ENCODE results near the gene CCT8L2. TPM values are rescaled to one million over a fixed set of nuclear protein-coding genes. Genes with fewer than 3 reads are reported as not detected.
"Not testable (repeated sequence)": the region's sequence is repeated elsewhere in the genome, so short reads cannot be mapped to it uniquely, and the experiment has no call there.

CCT8L2 gene, protein sequence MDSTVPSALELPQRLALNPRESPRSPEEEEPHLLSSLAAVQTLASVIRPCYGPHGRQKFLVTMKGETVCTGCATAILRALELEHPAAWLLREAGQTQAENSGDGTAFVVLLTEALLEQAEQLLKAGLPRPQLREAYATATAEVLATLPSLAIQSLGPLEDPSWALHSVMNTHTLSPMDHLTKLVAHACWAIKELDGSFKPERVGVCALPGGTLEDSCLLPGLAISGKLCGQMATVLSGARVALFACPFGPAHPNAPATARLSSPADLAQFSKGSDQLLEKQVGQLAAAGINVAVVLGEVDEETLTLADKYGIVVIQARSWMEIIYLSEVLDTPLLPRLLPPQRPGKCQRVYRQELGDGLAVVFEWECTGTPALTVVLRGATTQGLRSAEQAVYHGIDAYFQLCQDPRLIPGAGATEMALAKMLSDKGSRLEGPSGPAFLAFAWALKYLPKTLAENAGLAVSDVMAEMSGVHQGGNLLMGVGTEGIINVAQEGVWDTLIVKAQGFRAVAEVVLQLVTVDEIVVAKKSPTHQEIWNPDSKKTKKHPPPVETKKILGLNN
- not detected for polyA plus RNA-seq (2013, experiment 1 of 2; ENCODE audit: insufficient read length)
- polyA plus RNA-seq (2013, experiment 2 of 2; ENCODE audit: insufficient read length): not detected

DNA sequence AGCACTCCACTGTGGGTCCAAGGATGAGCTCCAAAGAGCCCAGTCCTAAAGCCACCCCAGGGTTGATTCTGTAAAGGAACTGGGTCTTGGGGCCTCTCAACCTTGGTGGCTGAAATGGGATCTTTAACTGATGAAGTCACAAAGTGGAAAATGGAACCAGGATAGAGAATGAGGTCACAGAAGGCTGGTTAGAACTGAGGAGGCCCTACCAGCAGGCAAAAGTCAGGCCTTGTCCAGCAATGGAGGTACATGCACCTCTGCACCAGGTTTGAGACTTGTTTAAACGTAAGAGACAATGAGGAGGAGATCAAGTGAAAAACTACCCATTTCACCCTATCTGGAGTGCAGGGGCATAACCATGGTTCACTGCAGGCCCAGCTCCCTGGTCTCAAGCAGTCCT, at the start of gene CCT8L2:
Gene CCT8L2 (minus strand): TSS at position 101 of the 400 bp plus-strand sequence. CDS start 260 bp downstream, outside the sequence.
- not testable (repeated sequence) for DNase-seq

DNA sequence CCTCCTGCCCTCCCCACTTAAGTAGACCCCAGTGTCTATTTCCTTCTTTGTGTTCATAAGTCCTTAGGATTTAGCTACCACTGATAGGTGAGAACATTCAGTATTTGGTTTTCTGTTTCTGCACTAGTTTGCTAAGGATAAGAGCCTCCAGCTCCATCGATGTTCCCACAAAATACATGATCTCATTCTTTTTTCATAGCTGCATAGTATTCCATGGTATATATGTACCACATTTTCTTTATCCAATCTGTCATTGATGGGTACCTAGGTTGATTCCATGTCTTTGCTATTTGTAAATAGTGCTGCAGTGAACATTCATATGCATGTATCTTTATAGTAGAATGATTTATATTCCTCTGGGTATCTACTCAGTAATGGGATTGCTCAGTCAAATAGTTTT, 42.8 kb upstream of the CCT8L2 start:
- DNase-seq: not testable (repeated sequence)

DNA sequence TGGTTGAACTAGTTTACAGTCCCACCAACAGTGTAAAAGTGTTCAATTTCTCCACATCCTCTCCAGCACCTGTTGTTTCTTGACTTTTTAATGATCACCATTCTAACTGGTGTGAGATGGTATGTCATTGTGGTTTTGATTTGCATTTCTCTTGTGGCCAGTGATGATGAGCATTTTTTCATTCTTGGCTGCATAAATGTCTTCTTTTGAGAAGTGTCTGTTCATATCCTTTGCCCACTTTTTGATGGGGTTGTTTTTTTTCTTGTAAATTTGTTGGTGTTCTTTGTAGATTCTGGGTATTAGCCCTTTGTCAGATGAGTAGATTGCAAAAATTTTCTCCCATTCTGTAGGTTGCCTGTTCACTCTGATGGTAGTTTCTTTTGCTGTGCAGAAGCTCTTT, 41.5 kb upstream of the CCT8L2 start:
- DNase-seq: not testable (repeated sequence)

DNA sequence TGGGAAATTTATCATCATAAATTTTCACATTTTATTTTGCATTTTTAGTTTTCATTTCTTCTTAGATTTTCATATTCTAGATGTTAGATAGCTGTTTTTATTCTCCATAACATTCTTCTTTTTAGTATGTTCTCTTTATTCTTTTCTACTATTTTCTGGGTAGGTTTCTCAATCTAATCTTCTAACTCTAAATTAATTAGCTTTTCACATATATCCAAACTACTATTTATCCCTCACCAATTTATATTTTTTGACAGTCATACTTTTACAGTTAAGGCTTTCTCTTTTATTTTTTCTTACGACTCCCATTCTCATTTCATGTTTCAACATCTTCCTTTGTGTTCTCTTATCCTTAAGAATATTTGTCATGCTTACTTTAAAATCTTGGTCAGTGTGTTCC, 35.9 kb upstream of the CCT8L2 start:
- DNase-seq: not testable (repeated sequence)

DNA sequence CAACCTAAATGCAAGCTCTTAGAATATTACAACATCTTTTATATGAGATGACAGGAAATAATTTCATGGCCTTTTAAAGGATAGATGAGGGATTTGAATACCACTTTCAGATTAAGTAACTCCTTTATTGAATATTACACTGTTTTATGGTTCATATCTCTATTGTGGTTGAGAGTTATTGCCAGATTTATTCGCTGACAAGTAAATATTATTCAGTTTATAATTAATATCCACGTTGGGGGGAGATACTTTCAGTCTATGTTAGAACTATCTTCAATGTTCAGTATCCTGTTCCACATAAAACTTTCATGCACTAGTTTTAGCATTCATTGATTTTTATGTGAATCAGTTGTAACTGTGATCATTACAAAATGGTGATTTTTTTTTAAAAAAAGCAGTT, 32.4 kb upstream of the CCT8L2 start:
- DNase-seq: not testable (repeated sequence)

DNA sequence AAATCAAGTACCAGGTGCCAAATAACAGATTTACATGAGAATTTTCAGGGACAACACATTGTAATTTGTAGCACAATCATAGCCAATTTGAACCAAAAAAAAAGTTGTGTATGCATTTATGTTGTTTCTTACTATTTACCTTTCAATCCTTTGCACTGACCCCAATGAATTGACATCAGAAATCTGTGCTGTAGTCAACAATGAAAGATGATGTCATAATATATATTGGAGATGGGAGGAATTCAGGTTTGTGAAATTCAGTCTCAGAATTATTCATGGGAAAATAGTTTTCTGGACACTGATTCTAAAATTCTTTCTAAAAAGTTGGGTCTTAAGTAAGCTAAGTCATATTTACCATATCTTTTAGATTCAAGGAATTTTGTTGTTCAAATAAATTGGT, 31.0 kb upstream of the CCT8L2 start:
- DNase-seq: not testable (repeated sequence)

DNA sequence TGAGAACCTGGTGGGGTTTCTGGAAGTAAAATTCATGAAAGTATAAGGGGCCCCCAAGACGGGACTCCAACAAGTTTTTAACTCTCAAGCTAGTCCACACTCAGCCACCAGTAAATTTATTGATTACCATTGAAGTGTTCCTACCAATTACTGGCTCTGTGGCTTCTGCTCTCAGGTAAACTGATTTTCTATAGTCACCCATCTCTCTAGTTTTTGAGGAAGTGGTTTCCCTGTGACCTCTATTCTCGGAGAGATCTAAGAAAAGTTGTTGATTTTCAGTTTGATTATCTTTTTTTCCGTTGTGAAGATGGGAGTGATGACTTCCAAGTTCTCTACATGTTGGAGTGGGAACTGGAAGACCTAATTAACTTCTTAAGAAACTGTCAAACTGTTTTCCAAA, 24.9 kb upstream of the CCT8L2 start:
- DNase-seq: not testable (repeated sequence)

DNA sequence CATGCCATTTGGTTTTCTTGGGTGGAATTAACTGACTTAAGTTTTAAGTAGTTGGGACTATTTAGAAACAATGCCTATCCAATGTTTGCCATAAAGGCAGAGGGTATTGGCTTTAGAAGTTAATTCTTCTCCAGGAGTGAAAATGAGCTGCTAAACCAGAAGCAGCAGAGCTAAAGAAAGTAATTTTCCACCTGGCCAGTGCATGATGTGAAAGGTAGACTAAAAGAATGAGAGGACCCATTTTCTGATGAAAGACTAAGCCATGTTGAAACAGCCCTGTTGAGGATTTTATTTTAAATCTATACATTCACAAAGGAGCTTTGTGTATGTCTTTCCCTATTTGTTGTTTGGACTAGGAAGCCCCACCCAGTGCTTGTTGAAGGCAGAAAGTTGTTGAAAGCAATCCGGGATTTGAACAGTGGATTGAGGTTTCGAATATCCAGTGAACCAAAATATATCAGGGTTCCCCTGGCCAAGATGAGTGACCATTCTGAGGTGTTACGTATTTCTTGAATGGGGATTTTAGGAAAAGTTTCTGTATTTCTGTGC, 23.9 kb upstream of the CCT8L2 start:
- DNase-seq: not testable (repeated sequence)

DNA sequence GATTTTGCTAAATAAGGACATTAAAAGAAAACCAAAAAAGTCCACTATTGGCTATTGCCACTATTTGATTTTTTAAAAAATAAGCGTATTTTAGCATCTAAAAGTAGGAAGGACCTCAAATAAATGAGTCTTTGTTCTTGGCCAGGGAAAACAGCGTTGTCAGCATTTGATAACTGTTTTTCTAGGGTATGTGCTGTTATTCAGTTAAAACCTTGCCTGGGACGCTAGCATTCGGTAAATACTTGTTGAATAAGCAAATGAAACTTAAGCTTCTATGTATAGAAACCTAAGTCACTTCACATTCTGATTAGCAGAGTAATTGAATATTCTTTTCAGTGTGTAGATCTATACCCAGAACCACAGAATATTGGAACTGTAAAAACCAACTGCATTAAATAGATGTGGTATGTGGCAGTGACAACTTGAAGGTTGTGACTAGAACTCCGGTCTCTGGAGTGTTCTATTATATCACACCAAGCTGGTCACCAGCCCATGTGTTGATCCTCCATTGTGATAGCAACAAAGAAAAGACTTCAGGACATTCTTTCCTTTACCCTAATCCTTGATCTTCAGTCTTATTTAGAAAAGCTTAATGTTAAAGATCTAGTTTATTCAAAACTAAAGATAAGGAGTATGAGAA, 23.1 kb upstream of the CCT8L2 start:
- not testable (repeated sequence) for DNase-seq

DNA sequence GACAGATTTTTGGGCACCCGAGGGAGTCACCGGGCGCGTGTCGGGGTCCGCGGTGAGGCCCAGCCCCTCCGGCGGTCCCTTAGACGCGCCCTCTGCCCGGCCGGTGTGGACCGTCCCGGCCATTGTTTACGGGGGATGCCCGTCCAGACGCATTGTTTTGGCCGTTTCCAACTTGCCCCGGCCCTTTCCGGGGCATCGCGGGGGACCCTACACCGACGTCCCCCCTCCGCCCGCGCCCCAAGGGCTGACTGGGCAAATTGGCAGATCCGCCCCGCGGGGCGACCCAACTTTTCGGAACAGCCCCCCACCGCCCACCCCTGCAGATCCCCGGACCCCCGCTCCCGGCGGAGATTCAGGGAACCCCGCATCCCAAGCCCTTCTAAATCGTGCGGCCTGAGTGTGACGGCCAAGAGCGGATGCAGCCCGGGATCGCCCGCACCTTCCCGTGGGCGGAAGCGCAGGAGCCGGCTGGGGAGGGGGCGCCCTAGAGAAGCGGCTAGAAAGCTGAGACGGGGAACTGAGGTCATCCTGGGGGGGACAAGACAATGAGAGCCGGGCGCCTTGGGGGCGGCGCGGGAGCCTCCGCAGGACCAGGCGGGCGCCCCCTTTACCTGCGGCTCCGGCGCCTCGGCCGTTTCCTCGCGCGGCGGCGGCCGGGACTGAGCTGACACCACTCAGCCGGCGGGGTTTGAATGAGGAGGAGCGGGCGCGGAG, 17.1 kb upstream of the CCT8L2 start:
- no peak for DNase-seq

DNA sequence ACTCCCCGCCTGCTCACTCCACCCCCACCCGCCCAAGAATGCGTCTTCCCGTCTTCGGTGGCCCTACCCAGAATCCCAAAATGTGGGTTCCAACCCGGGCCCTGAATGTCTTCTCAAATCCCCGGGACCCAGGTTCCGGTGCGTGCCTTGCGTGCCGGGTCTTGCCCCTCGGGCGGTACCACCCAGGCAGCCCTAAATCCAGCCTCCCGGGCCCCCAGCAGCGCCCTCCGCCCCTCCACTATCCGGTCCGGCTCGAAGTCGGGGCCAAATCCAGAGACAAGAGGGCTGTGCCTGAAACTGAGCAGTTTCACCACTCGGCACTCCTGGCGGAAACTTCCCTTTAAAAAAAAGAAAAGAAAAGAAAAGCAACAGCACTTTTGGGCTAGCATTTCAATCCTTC, 16.3 kb upstream of the CCT8L2 start:
- no peak for DNase-seq

DNA sequence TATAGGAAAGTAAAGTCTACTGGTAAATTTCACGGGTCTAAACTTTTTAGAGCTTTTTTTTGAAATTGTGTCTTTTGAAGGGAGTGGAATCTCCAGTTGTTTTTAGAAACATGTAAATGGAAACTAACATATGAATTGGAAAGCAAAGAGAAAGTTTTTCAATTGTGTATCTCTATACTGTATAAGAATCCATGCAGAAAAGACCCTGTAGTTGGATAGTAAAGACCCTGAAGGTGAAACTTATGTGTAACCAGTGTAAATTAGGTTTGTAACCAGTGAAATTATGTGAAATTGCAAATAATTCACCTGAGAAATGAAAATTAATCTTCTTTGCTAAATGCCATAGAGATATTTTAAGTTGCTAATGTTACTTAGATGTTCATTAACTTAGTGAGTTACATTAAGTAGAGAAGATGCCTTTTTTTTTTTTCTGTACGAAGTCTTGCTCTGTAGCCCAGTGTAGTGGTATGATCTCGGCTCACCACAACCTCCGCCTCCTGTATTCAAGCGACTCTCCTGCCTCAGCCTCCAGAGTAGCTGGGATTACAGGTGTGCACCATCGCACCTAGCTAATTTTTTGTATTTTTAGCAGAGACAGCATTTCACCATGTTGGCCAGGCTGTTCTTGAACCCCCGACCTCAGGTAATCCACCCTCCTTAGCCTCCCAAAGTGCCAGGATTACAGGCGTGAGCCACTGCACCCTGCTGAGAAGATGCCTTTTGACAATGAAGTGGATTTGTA, 11.8 kb upstream of the CCT8L2 start:
- DNase-seq: not testable (repeated sequence)

DNA sequence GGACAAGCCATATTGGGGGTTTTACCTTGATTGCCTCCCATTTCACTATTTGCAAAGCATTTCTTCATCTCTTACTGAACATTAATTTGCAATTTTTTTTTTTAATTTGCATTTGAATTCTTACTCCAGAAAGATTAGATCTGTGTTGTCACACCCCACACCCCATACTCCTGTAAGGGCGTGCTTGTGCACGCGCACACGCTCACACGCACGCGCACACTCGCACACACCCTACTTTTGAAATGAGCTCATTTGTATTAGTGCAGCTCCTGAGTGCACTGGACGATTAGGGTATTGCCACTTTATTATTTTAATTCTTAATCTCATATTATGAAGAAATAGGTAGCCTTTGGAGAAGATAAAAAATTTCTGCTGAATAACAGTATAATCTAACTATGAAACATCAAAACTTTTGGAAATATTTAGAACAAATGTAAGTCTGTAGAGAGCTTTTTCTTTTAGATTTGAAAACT, 11.2 kb upstream of the CCT8L2 start:
- DNase-seq: not testable (repeated sequence)

DNA sequence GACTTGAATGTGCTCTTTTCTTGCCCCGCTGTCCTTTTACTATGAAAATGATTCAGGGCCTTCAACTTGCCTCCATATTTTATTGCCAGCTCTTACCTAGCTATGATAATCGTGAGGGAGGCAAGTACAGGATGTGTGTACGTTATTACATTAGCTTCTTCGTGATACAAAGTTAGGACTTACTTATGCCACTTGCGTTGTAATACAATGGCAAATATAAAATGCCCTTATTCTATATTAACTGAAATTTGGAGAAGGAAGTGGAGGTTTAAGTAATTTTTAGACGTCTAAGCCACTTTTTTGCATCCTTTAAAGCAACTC, 10.8 kb upstream of the CCT8L2 start:
- no peak for DNase-seq

DNA sequence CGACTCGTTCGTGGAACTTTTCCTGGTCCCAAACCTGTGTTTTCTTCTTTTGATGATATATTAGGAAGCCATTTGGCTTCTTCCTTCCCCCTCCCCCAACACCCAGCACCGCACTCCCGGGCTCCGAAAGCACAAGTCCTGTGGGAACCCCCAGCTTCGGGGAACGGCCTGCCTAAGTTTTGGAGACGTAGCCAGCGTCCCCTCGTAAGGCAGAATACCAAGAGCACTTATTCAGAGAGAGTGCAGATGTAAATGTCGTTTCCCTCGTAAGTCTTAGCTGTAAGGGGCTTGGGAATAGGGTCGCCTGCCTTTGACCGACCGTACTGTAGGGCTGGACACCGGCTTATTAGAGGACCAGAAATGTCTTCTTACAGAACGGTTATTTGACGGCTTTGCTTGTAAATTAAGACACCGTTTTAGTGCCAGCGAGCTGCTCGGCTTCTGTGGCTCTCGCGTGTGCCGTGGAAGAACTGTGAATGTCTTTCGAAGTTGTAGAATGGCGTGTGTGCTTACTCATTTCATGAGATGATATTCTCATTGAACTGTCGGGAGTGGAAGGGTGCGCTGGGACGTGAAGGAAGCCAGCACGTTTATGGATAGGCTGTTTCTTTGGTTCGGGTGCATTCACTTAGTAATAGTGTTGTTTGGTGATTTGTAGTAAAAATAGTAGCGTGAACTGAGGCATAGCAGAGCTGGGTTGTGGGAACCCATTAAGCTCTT, 10.3 kb upstream of the CCT8L2 start:
- DNase-seq: not testable (repeated sequence)

DNA sequence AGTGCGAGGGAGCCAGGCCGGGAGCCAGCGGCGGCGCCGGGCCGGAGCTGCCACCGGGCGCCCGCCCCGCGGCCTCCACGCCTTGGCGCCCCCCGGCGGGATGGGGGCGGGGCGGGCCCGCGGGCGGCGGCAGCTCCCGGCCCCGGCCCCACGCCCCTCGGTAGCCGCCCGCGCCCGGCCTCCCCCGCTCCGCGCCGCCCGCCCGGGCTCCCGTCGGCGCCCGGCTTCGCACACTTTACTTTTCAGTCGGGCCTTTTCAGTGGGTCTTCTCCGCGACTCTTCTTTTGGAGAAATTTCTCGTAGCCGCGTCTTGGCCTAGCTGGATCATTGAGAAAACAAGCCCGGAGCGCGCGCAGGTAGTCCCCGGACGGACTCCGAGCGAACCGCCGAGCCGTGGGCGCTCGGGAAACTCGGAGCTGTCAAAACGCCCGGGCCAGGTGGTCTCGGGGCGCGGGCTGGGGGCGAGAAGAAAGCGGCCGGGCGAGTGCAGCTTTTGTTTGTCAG, 9.7 kb upstream of the CCT8L2 start:
- DNase-seq: not testable (repeated sequence)

DNA sequence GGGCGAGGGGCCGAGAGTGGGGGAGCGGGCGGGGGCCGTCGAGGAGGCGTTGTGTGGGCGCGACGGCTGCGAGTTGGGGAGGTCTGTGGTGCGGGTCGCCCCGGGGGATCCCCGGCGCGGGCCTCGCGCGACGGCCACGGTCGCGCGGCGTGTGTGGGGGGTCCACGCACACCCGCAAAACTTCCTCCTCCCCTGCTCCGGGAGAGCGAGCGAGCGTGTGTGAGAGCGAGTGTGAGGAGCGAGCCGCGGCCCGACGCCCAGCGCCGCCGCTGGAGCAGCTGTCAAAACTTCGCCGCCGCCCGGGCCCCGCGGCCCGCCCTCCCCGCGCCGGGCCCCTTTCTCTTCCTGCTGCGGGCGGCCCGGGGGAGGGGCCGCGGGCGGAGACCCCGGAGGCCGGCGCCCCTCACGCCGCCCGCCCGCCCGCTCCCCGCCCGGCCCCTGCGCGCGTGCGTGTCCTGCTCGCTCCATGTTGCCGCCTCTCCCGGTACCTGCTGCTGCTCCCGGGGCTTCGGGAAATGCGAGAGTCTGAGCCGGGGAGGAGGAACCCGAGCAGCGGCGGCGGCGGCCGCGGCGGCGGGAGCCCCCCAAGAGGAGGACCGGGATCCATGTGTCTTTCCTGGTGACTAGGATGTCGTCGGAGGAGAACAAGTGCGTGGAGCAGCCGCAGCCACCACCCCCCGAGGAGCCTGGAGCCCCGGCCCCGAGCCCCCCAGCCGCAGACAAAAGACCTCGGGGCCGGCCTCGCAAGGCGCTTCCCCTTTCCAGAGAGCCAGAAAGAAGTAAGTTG, 9.0 kb upstream of the CCT8L2 start:
- no peak for DNase-seq

DNA sequence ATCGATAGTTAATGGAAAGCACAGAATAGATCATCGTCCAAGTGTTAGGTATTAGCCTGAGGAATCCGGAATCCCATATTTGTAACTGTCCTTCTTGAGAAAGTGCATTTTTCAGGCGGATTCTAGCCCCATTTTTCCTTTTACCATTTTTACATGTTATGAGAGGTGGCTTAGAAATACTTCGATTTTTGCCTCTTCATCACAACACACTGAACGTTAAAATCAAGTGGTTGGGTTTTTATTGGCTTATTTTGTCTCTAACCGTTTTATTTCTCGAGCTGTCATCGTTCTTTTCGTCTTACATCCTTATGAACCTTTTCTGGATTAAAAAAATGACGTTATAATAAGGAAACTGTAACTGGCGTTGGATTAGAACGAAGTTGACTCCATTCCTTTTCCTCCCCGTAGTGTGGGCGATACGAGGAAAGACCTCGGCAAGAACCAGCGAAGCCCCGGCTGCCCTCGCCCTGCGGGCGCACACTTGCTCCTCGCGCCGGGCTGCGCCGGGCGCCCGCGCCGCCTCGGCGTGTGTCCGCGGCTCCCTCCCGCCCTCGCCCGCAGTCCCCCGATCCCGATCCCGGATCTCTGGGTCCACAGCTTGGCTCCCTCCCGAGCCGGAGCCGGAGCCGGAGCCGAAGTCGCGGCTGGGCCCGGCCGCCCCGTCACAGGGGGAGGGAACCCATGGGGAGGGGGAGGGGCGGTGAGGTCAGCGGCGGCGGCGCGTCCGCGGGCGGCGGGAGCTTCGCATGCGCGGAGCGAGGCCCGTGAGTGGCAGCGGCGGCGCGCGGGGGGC, 8.2 kb upstream of the CCT8L2 start:
- not testable (repeated sequence) for DNase-seq

DNA sequence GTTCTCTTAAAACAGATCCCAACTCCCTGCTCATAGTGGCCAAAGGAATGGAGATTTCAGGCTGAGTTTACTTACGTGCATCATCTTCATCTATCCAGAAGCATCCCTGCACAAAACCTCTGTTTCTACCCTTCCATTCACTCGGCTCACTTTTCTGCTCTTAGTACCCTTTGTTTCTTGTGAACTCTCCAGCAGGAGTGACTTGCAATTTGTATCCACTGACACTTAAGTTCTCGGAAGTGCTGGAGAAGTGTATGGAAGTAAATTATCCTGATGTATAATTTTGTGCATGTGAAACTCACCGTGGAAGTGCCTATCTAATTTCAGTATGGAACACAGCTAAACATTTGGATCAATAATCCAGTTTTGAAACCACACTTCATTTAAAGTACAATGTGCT, 7.0 kb upstream of the CCT8L2 start:
- not testable (repeated sequence) for DNase-seq
